Measurements from ENCODE around the gene PPP1R8.
"Not testable (repeated sequence)": the region's sequence is repeated elsewhere in the genome, so short reads cannot be mapped to it uniquely, and the experiment has no call there.

PPP1R8 gene

DNA sequence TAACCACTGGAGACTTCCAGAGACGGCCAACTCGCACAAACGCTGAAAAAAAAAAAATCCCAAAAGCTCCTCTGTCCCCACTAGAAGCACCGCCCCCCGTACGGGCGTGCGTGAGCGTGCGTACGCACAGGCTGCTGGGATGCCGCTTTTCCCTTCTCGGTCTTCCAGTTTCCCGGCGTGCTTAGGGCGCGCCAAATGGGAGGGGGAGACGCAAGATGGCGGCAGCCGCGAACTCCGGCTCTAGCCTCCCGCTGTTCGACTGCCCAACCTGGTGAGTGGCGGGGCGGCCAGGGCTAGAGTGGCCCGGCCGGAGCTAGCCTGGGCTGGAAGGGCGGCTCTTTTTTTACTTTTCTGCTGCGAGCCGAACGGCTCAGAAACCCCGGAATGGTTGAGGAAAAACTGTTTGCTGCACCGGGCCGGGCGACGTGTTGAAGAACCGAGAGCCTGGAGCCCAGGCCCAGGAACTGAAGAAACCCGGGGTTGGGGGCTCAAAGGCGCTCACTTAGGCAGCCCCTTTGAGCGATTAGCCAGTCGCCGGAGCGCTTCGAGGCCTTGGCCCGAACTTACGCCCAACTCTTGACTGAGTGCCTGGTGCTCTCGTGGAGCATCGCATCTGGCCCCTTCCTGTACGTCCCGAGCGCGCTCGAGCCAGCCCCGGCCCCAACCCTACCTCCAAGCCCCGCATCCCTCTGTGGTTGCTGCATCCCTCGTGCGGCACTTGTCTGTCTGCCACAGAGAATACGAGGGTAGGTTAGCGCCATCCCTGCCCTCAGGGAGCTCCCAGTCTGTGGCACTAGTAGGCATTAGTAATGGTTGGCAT, at the start of gene PPP1R8:
Gene PPP1R8 (plus strand): TSS at position 162 of the 820 bp plus-strand sequence. CDS start 54 bp downstream, at position 216.
- peak; percentile 77 for DNase-seq (ENCODE audit: low spot score)

DNA sequence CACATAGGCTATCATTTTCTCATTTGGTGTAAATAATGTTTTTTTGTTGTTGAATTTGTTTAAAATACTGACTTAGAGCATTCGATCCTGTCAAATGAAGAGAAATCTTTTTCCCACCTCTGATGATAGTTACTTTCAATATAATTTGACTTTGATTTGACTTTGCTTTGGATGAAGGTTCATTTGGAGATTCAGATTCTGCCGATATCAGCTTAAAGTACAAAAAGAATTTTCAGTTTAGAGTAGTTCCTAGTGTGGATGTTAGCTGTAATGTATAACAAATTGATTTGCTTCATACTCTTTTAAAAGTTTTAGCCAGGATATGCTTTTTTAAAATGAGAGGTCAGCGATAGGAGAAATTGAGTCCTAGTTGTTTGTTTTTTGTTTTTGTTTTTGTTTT, 47.6 kb upstream of the PPP1R8 start:
- DNase-seq (ENCODE audit: low spot score) = no peak

DNA sequence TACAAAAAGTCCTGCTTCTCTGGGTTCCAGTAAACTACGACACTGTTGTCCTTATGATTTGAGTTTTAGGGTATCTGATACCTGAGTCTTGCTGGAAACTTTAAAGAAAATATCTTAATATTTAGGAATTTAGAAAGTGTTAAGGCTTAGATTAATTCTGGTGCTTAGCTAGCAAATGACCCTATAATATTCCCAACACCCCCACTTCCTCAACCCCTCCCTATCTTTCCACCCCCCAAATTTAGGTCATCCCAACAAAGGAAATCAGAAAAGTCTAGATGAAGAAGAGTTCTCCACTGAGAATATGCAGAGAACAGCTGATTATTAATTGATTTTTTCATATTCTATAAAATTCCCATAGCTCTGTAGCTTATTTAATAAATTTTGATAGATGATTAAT, 45.9 kb upstream of the PPP1R8 start:
- DNase-seq (ENCODE audit: low spot score) = no peak

DNA sequence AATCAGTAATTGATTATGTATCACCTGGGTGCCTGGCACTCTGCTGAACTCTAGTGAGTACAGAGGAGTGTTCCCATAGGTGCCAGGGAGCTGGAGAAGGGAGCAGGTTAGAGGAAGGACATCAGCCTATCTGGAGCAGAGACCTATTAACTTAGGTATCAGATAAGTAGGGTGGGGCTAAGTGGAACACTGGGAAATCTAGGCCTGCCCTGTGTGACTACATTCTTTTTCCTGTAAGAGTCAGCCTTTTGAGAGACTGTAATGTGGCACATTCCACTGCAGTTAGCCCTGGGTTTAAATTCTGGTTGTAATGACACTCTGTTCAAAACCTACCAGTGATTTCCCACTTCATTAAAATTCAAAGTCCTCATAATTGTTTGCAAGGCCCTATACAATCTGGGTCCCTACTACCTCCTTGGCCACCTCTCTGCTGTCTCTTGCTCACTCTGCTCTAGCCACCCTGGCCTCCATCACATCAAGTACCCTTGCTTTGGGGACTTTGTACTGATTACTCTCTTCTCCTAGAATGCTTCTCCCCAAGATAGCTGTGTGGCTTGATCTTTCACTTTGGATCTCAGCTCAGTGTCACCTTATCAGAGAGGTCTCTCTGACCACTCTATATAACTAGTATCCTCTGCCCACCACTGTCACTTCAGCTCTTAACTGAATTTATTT, 44.7 kb upstream of the PPP1R8 start:
- DNase-seq (ENCODE audit: low spot score) = no peak

DNA sequence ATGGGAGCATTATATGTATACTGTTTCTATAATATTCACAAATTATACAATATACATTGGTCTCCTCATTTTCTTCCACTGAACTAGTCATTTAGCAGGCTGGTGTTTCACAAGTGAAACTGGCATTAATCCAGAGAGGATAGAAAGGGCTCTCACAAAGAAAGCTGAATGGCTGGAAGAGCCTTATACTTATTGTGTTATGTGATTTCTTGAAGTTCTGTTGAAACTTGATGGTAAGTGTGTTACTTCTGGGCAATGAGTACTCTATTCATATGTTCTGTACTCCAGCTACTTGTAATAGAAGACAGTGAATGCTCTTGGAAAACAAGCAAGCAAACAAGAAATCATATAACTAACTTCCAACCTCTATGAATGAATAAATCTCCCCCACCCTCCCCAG, 42.7 kb upstream of the PPP1R8 start:
- DNase-seq (ENCODE audit: low spot score) = no peak

DNA sequence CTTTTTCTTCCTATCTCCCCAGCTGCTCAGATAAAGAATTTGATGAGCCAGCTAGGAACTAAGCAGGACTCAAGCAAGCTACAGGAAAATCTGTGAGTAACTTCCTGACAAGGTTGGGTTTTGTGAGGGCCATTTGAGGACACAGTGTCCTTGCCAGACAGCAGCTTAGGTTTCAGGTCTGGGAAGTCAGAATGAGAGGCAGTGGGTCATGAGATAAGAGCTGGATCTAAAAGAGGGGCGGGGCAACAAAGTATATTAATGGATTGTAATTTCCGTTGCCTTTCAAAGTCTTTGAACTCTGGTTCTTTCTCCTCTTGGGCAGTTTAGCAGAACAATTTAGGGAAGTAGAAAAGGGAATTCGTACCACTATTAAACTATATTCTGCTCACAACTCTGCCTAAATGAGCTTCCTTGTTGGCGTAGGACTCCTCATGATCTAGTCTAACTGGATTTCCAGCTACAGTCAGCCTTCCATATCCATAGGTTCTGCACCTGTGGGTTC, 41.0 kb upstream of the PPP1R8 start:
- no peak for DNase-seq (ENCODE audit: low spot score)

DNA sequence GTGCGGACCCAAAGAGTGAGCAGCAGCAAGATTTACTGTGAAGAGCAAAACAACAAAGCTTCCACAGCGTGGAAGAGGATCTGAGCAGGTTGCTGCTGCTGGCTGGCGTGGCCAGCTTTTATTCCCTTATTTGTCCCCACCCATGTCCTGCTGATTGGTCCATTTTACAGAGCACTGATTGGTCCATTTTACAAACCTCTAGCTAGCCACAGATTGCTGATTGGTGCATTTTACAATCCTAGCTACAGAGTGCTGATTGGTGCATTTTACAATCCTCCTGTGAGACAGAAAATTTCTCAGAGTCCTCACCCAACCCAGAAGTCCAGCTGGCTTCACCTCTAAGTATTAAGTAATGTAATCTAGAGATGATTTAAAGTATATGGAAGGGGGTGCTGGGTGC, 40.3 kb upstream of the PPP1R8 start:
- not testable (repeated sequence) for DNase-seq (ENCODE audit: low spot score)

DNA sequence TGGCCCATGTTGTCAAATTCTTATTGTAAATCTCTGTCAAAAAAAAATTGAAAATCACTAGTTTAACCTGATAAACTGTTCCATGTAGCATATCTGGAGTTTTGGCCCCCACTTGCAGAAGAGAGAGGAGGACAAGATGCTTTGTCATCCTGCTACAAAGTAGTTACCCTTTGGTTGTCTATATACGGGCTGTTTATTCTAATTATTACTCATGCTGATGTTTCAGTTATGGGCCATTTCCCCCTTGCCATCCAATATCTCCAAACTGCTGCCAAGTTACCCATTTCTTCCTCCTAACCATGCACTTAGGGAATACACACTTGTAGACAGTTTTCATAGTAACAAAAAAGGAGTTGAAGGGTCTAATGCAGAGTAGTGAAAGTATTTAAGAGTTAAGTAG, 35.0 kb upstream of the PPP1R8 start:
- DNase-seq (ENCODE audit: low spot score) = no peak

DNA sequence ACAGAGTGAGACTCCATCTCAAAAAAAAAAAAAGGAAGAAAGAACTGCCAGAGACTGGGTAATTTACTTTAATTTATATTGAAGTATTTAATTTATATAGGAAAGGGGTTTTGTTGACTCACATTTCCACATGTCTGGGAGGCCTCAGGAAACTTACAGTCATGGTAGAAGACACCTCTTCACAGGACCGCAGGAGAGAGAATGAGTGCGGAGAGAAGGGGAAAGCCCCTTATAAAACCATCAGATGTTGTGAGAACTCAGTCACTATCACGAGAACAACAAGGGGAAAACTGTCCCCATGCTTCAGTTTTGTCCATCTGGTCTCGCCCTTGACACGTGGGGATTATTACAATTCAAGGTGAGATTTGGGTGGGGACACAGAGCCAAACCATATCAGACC, 25.8 kb upstream of the PPP1R8 start:
- no peak for DNase-seq (ENCODE audit: low spot score)

DNA sequence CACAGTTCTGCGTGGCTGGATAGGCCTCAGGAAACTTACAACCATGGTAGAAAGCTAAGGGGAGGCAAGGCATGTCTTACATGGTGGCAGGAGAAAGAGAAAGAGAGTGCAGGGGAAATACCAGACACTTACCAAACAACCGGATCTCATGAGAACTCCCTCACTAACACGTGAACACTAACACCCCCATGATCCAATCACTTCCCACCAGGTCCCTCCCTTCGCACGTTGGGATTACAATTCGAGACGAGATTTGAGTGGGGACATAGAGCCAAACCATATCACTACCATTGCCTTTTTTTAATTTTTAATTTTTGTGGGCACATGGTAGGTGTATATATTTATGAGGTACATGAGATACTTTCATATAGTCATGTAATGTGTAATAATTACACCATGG, 23.8 kb upstream of the PPP1R8 start:
- no peak for DNase-seq (ENCODE audit: low spot score)

DNA sequence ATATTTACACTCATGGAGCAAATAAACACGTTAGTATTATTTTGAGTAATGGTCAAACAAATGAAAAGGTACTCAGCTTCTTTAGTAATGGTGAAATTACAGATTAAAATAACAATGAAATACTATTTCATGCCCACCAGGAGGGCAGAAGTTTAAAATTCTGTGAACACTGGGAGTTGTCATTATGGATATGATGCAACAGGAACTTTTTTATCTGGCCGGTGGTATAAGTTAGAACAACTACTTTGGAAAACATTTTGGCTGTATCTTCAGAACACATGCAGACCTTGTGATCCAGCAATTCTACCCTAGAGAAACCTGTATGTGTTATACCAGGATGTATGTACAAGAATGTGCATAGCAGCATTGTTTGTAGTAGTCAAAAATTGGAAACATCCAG, 23.2 kb upstream of the PPP1R8 start:
- no peak for DNase-seq (ENCODE audit: low spot score)

DNA sequence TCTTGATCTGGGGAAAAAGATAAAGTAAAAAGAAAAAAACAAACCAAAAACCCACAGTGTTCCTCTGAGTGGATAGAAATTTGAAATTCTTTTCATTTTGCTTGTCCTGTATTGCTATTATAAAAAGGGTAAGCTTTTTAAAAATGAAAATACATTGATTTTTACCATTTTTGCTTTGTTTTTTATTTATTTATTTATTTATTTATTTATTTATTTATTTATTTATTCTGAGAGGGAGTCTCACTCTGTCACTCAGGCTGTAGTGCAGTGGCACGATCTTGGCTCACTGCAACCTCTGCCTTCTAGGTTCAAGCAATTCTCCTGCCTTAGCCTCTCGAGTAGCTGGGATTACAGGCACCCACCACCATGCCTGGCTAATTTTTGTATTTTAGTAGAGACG, 22.5 kb upstream of the PPP1R8 start:
- not testable (repeated sequence) for DNase-seq (ENCODE audit: low spot score)

DNA sequence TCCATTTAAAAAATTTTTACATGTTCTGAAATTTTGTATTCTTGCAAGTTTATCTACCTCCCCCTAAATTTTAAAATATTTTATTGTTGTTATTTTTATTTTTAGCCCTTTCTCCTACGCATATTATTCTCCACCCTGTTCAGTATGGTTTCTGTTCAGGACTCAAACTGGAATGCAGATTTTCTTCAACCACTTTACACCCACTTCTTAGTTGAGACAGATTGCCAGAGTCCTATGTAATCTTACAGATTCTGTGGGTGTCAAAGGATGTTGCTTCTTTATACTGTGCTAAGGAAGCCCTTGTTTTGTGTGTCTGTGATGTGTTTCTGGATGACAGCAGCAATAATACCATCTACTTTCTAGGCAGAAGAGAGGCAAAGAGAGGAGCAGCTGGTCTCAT, 20.7 kb upstream of the PPP1R8 start:
- DNase-seq (ENCODE audit: low spot score) = no peak

DNA sequence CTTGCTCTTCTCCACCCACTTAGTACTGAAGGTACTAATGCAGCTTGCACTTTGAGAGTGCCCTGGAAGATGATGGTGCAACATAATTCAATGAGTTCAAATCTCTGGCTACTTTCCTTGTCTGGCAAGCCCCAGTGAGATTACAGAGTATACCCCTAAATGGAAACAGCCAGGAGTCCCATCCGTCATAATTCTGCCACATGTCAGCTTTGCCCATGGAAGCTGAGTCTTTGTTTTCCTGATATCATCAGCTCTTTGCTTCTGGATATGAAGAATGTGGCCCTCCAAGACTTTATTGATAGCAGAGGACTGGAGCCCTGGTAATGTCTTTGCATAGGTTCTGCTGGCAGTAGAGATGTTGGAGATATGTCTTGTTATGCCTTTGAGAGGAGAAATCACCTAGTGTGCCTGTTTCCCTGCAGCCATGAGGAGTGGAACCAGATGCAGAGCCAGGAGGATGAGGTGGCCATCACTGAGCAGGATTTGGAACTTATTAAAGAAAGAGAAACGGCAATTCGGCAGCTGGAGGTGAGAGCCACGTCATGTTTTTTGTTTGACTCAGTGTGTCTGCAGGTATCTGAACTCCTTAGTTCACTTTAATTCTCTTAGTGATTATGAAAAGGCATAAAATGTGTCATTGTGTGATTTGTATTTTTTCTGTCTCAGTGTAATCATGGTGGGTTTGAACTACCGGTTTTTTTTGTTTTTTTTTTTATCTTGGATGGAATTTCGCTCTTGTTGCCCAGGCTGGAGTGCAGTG, 18.7 kb upstream of the PPP1R8 start:
- DNase-seq (ENCODE audit: low spot score) = no peak

DNA sequence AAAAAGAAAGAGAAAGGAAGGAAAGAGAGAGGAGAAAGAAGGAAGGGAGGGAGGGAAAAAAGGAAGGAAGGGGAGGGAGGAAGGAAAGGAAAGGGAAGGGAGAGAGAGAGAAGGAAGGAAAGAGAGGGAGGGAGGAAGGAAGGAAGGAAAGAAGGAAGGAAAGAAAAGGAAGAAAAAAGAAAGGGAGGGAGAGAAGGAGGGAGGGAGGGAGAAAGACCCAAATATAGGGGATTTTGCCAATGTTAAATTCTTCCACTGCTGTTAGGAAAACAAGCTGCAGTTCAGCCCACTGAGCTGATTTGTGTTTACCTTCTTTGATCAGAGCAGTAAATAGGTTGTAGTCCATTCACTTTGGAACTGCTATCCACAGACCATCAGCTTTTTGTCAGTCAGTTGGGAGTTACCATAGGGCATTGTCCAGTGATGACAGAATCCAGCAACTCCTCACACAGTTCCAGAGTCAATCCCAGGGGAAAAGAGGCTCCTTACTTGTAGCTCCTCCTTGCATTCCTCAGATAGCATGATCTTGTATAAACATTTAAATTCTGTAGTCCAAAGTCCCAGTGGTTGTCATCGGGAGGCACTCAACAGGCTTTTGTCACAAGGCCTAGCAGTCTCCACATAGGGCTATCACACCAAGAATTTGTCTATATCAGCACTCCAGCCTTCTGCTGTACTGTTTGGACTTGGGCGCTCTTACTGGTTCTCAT, 13.5 kb upstream of the PPP1R8 start:
- peak; percentile 59 for DNase-seq (ENCODE audit: low spot score)

DNA sequence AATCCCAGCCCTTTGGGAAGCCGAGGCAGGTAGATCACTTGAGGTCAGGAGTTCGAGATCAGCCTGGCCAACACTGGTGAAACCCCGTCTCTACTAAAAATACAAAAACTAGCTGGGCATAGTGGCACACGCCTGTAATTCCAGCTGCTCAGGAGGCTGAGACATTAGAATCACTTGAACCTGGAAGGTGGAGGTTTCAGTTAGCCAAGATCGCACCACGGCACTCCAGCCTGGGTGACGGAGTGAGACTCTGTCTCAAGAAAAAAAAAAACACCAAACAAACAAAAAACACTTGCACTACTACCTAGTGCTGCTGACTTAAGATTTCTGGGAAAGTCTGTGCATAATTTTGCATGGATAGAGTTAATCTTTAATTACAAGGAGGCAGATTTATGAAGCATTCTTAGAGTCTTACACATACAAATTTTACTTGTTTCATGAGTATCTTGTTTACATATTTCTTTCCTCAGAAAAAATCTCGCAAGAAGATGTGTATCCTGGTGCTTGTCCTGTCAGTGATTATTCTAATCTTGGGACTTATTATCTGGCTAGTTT, 8.7 kb upstream of the PPP1R8 start:
- no peak for DNase-seq (ENCODE audit: low spot score)

DNA sequence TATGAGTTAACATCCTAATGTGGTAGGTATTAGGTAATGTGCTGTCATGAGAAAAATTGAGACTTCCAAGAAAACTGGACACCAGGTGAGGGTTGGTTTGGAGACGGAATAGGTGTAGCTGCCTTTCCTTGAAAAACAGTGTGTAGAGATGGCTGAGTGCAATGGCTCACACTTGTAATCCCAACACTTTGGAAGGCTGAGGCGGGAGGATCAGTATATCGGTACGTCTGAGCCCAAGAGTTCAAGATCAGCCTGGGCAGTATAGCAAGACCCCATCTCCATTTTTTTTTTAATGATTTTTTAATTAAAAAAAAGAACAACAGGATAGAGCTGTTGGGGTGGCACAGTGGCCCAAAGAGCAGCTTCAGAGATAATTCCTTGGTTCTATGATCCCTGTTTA, 6.8 kb upstream of the PPP1R8 start:
- DNase-seq (ENCODE audit: low spot score) = no peak

DNA sequence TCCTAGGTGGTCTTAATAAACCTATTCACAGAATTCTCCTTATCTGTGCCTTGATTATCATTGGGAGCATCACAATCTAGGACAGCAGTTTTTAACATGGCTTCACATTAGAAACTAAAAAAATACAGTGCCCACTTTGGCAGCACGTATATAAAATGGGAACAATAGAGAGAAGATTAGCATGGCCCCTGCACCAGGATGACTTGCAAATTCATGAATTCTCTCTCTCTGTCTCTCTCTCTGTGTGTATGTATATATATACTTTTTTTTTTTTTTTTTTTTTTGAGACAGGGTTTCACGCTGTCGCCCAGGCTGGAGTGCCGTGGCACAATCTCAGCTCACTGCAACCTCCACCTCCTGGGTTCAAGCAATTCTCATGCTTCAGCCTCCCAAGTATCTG, 6.2 kb upstream of the PPP1R8 start:
- DNase-seq (ENCODE audit: low spot score) = no peak

DNA sequence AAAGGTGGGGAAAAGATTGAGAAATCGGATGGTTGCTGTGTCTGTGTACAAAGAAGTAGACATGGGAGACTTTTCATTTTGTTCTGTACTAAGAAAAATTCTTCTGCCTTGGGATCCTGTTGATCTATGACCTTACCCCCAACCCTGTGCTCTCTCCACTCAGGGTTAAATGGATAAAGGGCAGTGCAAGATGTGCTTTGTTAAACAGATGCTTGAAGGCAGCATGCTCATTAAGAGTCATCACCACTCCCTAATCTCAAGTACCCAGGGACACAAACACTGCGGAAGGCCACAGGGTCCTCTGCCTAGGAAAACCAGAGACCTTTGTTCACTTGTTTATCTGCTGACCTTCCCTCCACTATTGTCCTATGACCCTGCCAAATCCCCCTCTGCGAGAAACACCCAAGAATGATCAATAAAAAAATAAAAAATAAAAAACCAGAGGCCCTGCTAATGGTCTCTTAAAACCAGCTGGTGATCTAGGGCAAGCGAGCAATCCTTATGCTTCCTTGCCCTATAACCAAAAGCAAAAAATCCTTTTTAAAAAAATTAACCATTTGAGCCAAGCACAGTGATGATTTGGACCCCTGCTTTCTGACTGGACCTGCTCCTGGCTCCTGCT, 1.1 kb upstream of the PPP1R8 start:
- not testable (repeated sequence) for DNase-seq (ENCODE audit: low spot score)

DNA sequence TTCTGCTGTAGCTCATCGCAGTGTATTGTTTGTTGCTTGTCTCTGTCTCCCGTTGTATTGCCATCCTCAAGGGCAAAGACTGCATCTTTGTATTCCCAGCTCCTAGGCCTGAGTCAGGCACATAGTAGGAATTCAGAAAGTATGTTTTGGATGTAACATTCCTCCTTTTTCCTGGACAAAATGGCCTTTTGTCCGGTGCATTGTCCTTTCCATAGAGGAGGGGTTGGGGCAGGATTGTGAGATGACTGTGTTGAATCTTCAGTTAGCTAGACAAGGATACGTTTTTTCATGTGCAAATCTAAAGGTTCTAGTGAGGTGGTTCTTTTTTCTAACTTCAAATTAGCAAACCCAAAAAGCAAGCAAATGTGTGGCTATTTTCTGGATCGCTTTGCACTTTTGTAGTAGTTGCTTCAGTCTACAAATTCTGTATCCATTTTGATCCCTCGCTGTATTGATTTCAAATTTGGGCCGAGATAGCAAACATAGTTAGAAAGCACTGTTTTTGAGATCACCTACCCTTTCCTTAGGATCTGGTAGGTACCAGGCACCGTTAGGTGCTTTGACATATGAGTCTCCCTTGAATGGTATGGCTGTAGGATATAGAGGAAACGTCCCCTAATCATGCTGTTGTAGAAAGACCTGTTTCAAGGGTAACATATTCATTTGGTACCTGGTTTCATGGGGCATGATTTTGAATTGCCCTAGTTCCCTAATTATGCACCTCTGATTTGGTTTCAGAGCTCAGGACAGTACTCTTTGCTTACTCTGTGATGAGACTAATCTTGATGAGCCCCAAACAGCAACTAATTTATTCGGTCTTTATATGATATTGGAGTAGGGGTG, 1.2 kb downstream of the PPP1R8 start:
- DNase-seq (ENCODE audit: low spot score) = no peak
